ENCODE data around the gene NEURL2.

Gene NEURL2

GRCh38 chr20:45873409-45874103 lies 17.5 kb downstream of the NEURL2 start:
- no peak for DNase-seq (ENCODE audit: low read depth)

DNA sequence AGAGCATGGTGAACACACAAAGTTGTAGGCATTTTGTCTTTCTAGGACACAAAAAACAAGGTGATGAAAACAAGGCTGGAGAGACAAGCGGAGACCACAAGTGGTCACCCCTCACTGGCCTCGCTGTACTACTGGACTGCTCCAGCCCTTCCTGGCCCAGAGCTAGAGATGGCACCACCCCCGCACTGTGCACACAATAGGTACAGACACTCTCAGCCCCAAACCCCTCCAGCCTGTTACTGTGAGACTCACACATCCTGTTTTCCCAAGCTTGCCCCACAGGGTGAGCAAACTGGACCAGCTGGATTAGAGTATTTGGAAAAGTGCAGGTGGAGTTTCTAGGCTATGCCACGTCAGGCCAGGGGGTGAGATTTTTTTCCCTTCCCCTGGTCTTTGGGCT lies 18.4 kb downstream of the NEURL2 start:
- DNase-seq (ENCODE audit: low read depth), result no peak

- DNase-seq (ENCODE audit: low read depth), result no peak
Measured at GRCh38 chr20:45867819-45868176, 23.2 kb downstream of the NEURL2 start.

DNA sequence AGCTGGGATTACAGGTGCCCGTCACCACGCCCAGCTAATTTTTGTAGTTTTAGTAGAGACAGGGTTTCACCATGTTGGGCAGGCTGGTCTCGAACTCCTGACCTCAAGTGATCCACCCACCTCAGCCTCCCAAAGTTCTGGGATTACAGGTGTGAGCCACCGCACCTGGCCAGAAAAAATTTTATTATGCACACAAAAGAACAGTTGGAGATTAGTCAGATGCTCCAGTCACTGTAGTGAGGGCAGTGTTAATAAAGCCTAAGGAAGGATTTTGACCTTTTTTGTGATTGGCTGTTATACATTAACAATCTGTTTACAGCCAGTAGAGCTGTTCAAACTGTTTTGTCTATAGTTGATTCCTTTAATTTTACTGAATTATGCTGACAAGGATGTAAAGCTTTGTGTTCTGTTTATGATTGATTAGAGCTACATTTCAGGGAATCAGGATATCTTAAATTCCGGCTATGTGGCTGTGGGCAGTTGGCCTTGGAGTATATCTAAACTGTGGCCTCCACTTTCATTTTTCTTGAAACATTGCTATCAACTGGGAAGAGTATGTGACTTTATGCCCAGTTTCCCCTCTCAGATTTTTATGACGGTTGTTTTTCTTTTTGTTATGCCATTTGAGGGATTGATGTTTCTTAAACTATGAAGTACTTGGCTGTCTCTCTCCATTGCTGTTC lies 23.7 kb downstream of the NEURL2 start:
- no peak for DNase-seq (ENCODE audit: low read depth)

DNA sequence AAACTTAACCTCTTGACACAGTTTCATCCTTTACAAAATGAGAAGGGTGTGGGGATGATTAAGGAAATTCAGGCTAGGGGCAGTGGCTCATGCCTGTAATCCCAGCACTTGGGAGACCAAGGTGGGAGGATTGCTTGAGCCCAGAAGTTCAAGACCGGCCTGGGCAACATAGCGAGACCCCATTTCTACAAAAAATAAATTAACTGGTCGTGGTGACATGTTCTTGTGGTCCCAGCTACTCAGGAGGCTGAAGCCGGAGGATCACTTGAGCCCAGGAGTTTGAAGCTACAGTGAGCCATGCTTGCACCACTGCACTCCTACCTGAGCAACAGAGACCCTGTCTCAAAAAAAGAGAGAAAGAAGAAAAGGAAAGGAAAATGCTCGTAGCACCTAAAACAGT lies 24.6 kb downstream of the NEURL2 start:
- no peak for DNase-seq (ENCODE audit: low read depth)

GRCh38 chr20:45863543-45864470 lies 27.2 kb downstream of the NEURL2 start:
- no peak for DNase-seq (ENCODE audit: low read depth)

GRCh38 chr20:45861221-45862075 lies 29.6 kb downstream of the NEURL2 start:
- DNase-seq (ENCODE audit: low read depth), result no peak

- DNase-seq (ENCODE audit: low read depth), result no peak
Measured at GRCh38 chr20:45860560-45861220, 30.3 kb downstream of the NEURL2 start.

GRCh38 chr20:45859916-45860315 lies 31.1 kb downstream of the NEURL2 start:
- DNase-seq (ENCODE audit: low read depth), result no peak

DNA sequence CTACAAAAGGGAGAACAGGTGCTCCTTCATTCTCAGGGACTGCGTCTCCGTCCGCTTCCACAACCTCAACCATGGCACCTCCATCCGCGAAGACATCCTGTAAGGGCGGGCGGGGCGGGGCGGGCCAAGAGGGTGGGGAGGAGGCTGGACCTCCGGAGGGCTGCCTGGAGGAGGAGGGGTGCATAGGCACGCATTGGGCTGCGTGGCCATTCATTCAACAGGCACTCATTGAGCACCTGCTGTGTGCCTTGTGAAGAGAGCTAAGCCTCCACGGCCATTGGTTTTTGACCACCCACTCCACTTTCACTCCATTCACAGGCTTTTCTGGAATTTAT lies 33.2 kb downstream of the NEURL2 start:
- peak; percentile 16 for DNase-seq (ENCODE audit: low read depth)

- DNase-seq (ENCODE audit: low read depth), result peak; percentile 82
Measured at GRCh38 chr20:45857114-45857881, 33.7 kb downstream of the NEURL2 start, which contains the start of the genes ACOT8 and ZSWIM3. Gene ACOT8, minus strand, starts transcription at chr20:45857392. Its CDS starts 77 bp downstream, at chr20:45857315. Gene ZSWIM3, plus strand, starts transcription at chr20:45857614. Its CDS starts 212 bp downstream, at chr20:45857826.

GRCh38 chr20:45853484-45853883 lies 37.5 kb downstream of the NEURL2 start:
- no peak for DNase-seq (ENCODE audit: low read depth)

DNA sequence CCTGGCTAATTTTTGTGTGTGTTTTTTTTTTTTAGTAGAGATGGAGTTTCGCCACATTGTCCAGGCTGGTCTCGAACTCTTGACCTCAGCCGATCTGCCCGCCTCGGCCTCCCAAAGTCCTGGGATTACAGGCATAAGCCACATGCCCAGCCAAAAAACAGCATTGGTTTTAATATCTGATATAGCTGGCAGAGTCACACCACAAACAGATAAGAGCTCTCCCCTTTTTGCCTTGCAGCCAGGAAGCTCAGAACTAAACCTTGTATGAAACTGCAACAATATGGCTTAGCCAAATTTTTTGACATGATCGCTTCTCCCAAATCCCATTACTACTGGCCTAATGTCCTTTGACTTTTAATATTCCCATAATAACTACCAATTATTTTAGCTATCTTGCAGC lies 38.7 kb downstream of the NEURL2 start:
- no peak for DNase-seq (ENCODE audit: low read depth)

- DNase-seq (ENCODE audit: low read depth), result no peak
Measured at GRCh38 chr20:45851501-45851900, 39.5 kb downstream of the NEURL2 start.

- no peak for DNase-seq (ENCODE audit: low read depth)
Measured at GRCh38 chr20:45850926-45851325, 40.1 kb downstream of the NEURL2 start.

GRCh38 chr20:45850238-45850637 lies 40.8 kb downstream of the NEURL2 start:
- DNase-seq (ENCODE audit: low read depth), result no peak

DNA sequence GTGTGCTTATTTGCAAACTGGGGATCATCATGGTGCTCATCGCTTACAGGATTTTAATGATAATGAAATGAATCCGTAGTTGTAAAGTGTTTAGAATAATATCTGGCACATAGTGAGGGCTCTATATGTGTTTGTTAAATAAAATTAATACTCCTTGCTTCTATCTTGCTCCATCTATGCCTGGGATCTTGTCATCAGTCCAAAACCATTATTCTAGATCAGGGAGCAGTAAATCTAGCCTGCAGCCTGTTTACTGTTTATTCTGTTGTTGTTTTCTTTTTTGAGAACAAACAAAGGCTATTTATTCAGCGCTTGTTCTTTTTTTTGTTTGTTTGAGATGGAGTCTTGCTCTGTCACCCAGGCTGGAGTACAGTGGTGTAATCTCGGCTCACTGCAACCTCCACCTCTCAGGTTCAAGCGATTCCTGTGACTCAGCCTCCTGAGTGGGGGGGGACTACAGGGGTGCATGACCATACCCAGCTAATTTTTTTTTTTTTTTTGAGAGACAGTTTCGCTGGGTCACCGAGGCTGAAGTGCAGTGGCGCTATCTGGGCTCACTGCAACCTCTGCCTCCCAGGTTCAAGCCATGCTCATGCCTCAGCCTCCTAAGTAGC lies 41.9 kb downstream of the NEURL2 start:
- DNase-seq (ENCODE audit: low read depth), result no peak

DNA sequence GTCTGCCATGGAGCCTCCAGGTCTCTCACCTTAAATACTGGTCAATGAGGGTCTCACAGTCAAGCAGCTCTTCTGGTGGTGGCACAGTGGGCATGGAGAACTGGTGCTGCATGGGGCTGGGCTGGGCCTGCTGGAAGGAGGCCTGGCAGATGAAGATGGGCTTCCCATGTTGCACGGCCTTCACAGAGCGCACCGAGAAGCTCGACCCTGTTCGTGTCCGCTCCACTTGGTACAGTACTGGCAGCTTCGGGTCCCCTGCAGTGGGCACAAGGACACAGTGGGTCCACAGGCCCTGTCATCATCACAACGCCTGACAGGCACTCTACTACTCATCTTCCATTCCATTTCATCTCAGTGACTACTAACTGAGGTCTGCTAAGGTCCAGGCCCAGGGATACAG lies 42.6 kb downstream of the NEURL2 start:
- no peak for DNase-seq (ENCODE audit: low read depth)

DNA sequence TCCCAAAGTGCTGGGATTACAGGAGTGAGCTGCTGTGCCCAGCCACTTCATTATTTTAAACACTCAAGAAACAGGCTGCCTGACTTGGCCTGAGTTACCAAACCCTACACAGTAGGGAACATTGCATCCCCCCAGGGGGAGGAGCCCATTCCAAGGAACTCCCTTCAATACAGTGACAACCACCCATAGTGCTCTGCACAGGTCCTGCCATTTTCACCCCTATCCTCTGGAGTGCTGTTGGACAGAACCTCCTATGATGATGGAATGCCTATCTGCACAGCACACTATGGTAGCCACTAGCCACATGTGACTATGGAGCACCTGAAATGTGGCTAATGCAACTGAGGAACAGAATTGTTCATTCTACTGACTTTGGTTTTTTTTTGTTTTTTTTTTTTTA lies 45.6 kb downstream of the NEURL2 start:
- DNase-seq (ENCODE audit: low read depth), result no peak

- no peak for DNase-seq (ENCODE audit: low read depth)
Measured at GRCh38 chr20:45843506-45843905, 47.5 kb downstream of the NEURL2 start.
